Smooth muscle cell of the brain vasculature (primary cell): ENCODE measurements around the gene PAH.

ENCODE experiments used
- DNase-seq: peaks from one replicate; pipeline ENCODE4 v3.0.0-alpha.2; 2012; ENCODE audit warnings: low read depth, low spot score

PAH gene

DNA sequence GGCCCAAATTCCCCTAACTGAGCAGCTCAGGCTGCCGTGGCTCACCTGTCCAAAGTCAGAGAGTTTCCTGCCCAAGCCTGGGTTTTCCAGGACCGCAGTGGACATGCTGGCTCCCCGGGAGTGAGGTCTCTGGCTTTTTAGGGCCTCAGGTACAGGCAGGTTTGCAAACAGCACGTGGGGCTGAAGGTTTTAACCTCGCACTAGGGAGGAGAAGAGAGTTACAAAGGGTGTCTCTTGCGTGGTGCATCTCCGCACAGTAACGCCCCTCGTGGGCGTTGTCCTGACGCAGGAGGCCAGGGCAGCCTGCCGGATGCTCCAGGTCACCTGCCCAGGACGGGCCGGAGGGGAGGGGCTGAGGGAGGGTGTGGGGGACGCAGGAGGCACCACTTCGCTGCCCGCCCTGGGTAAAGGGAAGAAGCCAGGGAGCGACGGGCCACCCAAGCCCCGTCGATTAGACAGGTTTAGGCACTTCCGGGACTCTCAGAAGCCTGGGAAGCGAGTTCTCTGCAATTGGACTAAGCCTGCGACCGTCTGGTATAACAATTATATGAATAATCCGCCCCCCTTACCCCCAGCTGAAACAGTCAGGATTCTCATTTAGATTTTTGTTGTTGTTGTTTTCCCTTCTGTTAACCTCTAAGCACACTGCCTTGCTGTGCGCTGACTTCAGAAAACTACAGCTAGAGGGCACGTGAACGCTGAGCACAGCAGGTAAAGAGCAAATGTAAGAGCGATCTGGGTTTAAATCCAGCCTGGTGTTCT, at the start of gene PAH:
Gene PAH (minus strand): TSS at position 219 of the 762 bp plus-strand sequence. CDS start 114 bp downstream, at position 105.
- no peak for DNase-seq

DNA sequence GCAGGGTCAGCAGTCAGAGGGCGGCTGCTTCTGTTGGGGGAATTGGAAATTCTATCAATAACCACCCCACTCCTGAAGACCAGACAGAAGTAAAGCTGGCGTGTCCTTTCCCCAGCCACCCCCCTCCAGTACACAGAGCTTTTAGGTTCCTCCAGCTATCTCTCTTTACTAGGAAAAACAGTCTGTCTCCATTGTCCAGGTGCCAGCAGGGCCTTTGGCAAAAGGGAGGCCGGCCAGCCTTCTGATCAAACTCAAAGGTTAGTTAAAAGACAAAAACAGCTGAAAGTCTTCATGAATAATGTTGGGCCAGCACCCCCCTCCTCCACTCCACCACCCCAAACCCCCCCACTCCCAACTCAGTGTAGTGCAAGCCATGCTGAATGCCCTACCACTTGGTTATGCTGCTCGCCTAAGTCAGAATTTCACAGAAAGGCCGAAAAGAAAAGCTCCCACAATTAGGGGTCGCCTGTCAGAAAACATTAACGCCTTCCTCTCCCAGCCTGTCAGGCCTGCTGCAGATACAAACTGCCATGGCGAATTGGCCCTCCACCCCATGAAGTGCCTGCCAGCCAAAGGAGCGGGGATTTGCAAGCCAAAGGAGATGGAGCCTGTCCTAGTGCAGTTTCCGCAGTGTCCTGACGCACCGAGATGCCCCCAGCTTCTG, 49.3 kb upstream of the PAH start:
- DNase-seq = no peak

DNA sequence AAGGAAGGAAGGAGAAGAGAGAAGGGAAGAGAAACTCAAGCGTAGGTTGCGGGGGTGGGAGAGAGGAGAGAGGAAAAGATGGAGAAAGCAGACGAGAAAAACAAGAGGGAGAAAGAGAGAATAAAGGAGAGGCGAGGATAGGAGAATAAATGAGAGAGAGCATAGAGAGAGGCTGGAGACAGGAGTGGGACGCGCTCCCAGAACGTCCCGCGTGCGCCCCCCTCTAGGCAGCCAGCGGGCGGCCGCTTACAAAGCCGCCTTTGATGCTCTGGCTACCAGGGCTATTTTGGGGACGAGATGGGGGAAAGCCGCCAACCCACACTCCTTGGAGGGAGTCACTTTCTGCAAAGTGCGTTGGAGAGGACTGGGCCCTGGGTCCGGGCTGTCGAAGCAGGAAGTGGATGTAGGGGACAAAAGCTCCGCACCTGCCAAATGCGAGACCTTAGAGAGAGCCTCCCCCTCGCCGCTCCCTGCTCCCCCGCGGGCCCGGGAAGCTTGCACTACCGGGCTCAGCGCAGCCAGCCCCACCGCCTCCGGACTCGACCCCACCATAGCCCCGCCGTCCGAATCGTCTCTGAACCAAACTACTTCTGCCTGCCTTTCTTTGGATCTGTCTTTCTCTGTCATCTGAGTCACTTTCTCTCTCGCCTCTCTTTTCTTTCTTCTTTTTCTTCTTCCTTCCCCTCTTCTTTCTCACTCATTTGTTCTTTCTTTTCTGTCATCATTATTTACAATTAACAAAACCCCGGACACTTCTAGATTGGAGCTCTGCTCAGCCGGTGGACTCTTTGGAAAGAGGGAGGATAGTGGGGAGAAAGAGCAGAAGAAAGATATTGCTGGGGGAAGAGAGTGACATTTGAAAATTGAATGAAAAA, 48.5 kb upstream of the PAH start:
- DNase-seq = no peak

DNA sequence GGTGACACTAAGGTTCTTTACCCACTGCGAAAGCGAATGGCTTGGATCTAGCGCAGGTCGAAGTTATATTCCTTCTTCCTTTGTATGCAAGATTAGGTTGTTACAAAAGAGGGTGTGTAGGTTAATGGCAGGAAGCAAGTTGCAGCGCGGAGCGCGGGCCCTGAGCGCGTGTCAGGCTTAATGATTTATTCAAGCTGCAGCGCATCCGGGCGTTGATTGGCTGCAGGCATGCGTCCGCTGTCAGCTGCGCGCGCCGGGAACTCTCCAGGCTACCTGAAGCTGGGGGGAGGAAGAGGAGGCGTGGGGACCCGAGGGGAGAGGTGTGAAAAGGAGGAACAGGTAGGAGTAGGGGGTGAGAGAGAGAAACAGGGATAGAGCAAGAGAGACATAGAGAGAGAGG, 47.8 kb upstream of the PAH start:
- no peak for DNase-seq

DNA sequence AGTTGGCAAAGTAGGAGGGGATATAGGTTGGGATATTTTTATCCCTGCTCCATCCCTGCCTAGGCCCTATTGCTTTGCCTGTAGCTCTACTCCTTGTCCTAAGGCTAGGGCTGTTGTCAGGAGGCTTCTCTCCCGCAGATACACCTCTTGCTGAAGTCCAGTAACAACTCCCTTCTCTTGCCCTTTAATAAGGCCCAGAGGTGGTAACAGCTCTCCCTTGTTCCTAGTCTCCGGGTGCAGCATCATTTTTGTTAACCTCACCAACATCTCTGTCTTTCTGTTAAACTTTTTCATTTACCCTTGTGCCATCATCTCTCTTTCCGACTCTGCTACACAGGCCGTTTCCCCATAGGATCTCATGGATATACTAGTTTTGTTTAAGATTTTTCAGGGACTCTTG, 46.8 kb upstream of the PAH start:
- DNase-seq = no peak

DNA sequence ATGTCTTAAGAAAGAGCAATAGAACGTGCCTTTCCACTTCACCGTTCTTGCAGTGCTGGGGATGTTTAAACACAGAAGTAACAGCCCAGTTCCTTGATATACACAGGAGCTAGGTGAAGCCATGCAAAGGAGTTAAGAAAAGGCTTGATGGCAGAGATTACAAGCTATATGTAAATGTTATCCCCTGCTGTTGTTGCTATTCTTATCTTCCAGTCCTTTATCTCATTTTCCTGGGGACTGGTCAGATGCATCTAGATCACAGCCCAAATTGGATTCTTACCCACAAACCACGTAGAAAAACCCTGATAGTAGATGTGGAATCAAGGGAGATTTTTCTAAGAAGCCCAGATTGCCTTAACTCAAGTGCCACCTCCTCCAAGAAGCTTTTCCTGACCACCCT, 45.9 kb upstream of the PAH start:
- DNase-seq = no peak

DNA sequence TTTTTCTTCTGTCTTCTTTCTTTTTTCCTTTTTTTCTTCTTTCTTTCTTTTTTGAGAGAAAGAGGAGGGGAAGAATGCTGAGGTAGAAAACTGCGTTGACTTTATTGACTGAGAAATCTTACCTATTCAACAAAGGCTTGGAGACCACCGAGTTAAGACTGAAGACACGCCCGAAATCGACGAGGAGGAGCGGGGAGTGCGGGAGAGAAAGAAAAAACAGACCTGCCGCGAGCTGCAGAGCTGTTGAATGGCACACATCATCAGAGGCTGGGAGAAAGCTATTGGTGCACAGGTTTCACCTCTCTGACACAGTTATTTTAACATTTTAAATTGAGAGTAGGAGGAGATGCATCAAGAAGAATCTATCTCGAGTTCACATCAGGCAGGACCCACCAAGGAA, 45.5 kb upstream of the PAH start:
- no peak for DNase-seq

DNA sequence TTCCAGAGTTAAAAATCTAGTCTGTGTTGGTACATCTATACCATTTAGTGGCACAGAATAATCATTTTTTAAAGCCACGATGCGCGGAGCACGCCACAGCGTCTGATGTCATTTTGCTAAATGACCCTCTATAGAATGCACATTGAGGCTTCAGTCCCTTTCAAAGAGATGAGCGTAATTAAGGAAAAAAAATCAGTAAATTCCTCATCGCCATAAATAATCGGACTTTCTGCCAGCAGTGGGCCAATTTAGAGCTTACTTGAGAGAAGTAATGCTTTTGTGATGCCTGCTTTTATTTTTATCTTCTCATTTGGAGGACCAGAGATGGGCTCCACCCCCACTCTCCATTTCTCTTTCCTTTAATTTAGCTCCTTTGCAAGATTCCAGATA, 44.4 kb upstream of the PAH start:
- no peak for DNase-seq

DNA sequence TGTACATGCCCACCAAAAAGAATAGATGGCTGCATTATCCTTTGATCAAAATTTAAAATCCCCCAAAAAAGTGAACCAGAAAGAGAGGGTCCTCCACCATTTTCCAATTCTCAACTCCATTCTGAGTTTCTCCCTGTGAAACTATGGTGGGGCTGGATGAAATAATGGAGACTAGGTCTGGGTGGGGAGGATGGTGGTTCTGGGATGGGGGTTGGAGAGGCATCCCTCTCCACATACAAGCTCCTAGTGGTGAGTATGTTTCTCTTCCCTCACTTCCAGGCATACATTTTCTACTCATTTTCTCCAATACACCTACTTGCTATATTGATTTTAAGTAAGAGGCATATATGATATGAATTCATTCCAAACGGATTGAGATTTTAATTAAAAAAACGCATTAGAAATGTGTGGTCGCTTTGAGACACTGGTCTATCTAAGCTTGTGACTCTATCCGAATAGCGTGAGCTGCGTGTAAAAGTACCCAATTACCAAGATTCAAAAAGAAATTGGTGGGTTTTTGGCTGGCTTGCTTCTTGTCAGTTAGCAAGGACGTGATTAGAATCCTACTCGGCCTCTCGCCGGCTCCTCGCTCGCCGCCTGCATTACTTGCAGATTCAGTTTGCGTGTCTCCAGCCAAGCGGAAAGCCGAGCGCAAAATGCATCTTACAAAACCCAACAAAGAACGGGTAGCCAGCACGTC, 43.9 kb upstream of the PAH start:
- no peak for DNase-seq

DNA sequence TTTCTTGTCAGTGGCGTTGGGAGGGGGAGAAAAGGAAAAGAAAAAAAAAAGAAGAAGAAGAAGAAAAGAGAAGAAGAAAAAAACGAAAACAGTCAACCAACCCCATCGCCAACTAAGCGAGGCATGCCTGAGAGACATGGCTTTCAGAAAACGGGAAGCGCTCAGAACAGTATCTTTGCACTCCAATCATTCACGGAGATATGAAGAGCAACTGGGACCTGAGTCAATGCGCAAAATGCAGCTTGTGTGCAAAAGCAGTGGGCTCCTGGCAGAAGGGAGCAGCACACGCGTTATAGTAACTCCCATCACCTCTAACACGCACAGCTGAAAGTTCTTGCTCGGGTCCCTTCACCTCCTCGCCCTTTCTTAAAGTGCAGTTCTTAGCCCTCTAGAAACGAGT, 42.3 kb upstream of the PAH start:
- no peak for DNase-seq

DNA sequence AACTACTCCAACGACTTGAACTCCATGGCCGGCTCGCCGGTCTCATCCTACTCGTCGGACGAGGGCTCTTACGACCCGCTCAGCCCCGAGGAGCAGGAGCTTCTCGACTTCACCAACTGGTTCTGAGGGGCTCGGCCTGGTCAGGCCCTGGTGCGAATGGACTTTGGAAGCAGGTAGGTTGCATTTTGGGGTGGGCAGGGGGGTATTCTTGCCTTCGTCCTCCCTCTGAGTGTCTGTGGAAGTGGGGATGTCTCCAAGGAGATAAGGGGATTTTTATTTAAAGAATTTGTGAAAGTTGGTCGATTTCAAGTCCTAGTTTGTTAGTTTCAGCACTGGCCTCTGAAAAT, 41.8 kb upstream of the PAH start:
- no peak for DNase-seq

DNA sequence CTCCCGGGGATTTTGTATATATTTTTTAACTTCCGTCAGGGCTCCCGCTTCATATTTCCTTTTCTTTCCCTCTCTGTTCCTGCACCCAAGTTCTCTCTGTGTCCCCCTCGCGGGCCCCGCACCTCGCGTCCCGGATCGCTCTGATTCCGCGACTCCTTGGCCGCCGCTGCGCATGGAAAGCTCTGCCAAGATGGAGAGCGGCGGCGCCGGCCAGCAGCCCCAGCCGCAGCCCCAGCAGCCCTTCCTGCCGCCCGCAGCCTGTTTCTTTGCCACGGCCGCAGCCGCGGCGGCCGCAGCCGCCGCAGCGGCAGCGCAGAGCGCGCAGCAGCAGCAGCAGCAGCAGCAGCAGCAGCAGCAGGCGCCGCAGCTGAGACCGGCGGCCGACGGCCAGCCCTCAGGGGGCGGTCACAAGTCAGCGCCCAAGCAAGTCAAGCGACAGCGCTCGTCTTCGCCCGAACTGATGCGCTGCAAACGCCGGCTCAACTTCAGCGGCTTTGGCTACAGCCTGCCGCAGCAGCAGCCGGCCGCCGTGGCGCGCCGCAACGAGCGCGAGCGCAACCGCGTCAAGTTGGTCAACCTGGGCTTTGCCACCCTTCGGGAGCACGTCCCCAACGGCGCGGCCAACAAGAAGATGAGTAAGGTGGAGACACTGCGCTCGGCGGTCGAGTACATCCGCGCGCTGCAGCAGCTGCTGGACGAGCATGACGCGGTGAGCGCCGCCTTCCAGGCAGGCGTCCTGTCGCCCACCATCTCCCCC, 41.2 kb upstream of the PAH start:
- no peak for DNase-seq

DNA sequence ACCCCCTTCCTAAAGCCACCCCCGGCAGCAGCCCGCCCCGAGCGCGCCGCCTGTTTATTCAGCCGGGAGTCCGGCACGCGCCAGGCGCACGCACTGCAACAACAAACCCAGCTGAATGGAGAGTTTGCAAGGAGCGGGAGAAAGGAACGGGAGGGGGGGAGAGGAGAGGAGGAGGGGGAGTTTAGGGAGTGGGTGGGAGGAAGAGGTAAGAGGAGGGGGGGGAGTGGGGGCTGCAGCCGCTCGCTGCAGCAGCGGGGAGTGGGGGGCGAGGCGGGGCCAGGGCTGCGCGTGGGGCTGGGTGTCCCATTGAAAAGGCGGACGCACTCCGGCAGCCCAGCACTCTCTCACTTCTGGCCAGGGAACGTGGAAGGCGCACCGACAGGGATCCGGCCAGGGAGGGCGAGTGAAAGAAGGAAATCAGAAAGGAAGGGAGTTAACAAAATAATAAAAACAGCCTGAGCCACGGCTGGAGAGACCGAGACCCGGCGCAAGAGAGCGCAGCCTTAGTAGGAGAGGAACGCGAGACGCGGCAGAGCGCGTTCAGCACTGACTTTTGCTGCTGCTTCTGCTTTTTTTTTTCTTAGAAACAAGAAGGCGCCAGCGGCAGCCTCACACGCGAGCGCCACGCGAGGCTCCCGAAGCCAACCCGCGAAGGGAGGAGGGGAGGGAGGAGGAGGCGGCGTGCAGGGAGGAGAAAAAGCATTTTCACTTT, 40.5 kb upstream of the PAH start, which contains the start of gene ASCL1:
Gene ASCL1 (plus strand): TSS at position 336 of the 712 bp plus-strand sequence. CDS start 571 bp downstream, outside the sequence.
- DNase-seq = no peak

DNA sequence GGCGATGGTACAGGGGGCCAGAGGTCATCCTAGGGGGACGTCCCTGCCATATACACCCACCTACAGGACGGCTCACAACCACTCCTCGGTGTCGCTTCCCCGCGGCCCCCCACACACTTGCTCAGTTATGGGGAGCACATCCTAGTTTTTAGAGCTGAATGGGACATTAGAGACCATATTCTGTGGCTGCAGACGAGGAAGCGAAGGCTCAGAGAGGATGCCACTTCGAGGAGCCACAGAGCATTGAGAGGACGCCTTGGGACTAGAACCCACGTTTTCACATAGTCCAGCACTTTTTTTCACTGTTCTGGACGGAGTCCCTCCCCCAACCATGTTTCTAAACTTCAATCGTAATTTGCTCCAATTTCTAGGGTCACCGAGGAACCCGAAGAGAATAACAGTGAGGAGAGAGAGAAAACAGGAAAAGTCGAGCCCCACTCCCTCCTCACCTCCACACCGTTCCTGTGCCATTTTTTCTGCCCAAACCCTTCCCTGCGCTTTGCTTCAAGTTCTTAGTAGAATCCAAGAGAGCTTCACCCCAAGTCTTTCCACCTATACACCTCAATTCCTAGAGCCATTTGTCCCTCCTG, 39.8 kb upstream of the PAH start:
- no peak for DNase-seq

DNA sequence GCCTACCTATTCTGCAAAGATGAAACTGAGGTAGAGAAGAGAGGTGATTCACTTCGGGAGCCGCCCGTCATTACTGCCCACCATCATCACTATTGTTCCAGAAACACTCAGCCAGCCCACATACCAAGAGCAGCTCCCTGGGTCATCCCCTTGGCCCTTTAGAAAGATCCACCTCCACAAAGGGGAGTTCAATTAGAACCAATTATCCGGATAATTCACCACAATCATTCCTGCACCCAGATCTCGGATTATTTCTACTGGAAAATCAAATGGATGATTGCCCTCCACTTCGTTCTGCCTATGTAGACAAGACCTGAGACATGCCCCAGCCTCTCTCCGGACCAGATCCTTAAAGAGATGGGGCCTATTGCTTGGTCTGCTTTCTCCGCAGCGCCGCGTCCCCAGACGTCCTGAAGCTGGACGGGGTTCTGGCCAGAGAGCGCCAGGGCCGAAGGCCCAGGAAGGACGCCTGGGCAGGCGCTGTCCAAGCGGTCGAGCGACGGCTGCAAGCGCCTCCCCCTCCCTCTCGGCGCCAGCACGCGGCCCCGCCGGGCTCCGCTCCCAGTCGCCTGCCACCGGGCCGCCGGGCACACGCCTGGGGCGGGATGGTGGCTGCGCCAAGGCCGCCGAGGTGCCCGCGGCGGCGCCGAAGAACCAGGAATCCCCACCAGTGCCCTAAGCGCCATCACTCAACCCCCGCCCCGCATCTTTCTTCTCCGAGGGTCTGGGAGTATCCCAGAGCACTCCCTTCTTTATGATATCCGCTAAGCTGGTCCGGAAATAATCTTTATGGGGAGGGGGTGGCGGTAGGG, 39.1 kb upstream of the PAH start:
- DNase-seq = no peak

DNA sequence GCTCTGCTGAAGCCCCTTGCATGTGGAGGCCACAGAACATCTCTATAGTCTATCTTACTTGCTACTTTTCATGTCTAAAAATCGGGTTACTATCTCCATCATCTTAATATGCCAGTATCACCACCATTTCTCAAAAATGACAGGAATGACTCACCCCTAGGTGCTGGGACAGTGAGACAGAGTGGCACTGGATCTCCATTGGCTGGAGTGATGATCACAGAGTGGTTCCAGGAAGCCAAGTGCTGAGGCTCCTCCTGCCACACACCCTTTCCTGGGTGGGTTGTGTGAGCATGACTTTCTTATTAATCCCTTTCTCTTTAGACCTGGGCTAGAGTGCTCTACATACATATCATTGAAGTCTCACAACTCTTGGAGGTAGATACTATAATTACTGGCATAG, 37.1 kb upstream of the PAH start:
- no peak for DNase-seq

DNA sequence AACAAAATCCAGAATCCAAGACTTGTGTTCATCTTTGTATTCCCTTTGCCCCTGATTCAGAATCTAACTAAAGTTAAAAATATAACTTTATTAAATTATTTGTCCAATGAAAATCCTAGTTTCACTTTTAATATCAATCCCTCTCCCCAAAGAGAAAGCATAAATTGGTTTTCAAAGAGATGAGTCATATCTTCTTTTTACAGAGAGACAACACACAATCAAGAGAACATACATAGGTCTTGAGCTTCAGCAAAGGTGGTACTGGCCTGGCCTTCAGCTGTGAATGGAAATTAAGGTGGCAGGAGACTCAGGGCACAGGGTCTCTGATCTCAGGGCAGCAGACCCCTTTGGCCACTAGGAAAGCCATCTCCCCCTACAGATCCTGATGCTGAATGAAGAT, 36.2 kb upstream of the PAH start:
- no peak for DNase-seq

DNA sequence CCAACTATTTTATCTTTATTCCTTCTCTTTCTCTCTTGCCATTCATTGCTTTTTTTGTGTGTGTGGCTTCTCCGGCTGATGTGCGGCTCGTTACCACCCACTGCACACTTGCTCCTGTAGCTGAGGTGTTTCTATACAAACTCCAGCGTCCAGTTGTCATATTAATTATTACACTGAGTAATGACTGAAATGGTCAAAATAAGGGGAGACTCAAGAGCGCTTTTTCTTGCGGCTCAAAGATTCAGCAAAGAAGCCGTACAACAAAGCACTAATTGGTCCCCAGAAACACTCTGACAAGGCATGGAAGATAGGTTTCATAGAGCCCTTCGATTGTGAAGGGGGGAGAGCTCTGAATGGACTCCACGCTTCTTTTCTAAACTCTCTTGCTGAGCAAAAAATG, 34.8 kb upstream of the PAH start:
- no peak for DNase-seq

DNA sequence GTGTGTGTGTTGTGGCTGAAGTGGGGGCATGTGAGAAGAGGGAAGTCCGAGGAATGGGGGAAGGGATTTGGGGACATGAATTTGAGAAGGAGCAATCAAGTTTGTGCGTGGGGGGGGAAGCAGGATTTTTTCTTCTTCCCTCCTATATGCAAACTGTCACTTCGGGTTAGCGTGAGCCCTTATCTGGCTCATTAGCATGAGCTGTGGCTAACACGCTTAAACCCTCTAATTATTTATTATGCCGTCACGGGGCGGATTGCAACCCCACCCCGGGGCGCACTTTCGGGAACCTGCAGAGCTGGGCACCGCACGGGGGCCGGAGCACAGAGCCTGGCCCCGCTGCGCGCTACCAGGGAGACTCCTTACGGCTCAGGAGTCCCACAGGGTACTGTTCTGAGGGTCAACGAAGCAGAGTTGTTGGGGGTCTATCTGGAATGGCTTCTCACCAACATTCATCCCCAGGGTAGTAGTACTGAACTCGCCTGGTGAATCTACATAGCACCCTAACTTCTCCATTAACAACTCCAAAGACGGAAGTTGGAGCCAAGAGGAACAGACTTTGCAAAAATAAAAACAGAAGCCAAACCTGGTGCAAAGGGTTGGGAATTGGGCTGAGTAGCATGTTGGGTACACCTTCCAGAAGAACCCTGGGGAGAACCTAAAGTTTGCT, 34.0 kb upstream of the PAH start:
- no peak for DNase-seq
